ENCODE measurements around the gene CHRNG. TPM values are rescaled to one million over a fixed set of nuclear protein-coding genes. Genes with fewer than 3 reads are reported as not detected.

Gene CHRNG
- total RNA-seq, 4 donors from 2014 or later: 3.5 to 57.5 (median 24.6) TPM

DNA sequence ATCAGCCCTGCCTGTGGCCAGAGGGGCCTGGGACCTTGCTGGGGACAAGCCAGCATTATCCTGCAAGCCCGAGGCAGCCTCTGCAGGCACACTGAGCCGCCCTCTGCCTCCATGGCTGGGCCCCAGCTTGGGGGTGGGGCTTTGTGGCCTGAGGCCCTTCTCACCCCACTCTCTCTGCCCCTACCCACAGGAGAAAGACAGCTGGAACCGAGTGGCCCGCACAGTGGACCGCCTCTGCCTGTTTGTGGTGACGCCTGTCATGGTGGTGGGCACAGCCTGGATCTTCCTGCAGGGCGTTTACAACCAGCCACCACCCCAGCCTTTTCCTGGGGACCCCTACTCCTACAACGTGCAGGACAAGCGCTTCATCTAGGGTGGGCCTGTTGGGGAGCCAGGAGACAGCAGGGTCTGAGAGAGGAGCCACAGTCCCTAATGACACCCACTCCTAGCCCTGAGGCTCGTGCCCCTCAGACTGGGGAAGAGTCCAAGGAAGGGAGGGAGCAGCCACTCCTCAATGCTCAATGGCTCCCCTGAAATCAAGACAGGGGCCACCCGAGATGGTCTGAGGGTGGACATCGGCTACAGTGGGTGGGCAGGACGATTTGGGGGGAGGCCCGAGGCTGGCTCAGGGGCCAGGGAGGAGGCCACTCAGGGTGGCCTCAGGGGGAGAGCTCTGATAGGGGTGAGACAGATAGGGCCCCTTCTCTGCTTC is 4.4 kb upstream of the CHRNG start:
- peaks cover 24 to 37% of the 10 kb centered on the region in 2 donors for H3K4me1 ChIP-seq
- peak in 1 of 2 donors; percentile 16 for DNase-seq
- in situ Hi-C loops (cut with MboI; ENCODE audit: low sequenced_read_pairs in 4 of 4): no loop called here
- TF ChIP-seq, protein P1, sequence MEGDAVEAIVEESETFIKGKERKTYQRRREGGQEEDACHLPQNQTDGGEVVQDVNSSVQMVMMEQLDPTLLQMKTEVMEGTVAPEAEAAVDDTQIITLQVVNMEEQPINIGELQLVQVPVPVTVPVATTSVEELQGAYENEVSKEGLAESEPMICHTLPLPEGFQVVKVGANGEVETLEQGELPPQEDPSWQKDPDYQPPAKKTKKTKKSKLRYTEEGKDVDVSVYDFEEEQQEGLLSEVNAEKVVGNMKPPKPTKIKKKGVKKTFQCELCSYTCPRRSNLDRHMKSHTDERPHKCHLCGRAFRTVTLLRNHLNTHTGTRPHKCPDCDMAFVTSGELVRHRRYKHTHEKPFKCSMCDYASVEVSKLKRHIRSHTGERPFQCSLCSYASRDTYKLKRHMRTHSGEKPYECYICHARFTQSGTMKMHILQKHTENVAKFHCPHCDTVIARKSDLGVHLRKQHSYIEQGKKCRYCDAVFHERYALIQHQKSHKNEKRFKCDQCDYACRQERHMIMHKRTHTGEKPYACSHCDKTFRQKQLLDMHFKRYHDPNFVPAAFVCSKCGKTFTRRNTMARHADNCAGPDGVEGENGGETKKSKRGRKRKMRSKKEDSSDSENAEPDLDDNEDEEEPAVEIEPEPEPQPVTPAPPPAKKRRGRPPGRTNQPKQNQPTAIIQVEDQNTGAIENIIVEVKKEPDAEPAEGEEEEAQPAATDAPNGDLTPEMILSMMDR (IDR thresholded peaks at IDR 0.05 in 4 of 5, conservative IDR thresholded peaks at IDR 0.05 in 1 of 5): no peak
- no peak for TF ChIP-seq POLR2A (IDR thresholded peaks at IDR 0.05)
- no peaks in the 10 kb centered on the region for H3K9me3 ChIP-seq
- H3K36me3 ChIP-seq: peaks cover 0 to 10% of the 10 kb centered on the region in 2 donors
- intact Hi-C loops (cut with DNase I; ENCODE audit: low total_unique reads): no loop called here
- H3K27me3 ChIP-seq: no peaks in the 10 kb centered on the region
- no peak overlapping the region for H3K27ac ChIP-seq
- ATAC-seq: no peak
- no peak overlapping the region for H3K4me3 ChIP-seq

DNA sequence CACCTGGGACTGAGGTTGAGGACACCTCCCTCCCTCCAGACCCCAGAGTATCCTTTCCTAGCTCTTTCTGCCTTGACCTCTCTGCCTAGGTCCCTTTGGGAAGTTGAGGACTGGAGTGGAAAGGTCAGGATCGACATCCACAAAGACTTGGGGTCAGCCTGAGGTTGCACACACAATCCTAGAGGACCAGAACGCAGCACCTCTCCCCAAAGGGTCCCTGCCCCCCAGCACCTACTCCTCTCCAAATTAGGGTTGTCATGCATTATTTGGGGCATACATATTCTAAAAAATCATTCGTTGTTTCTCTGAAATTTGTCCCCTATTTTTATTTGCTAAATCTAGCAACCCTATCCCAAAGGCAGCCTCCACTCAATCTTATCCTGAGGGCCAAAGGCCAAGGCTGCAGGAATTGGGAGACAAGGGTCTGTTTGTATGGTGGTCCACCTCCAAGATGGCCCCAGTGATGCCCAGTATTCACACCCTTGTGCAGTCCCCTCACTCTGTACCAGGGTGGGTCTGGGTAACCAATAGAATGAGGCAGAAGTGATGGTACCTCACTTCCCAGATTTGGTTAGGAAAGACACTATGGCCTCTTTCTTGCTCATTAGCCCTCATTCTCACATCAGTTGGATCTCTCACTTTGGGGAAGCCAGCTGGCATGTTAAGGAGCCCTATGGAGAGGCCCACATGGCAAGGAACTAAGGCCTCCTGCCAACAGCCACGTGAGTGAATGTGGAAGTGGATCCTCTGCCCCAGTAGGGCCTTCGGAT is 3.5 kb upstream of the CHRNG start:
- no peak overlapping the region for H3K4me3 ChIP-seq
- peaks cover 26 to 34% of the 10 kb centered on the region in 2 donors for H3K4me1 ChIP-seq
- intact Hi-C loops (cut with DNase I; ENCODE audit: low total_unique reads) (no loop called here), in situ Hi-C loops (cut with MboI; ENCODE audit: low sequenced_read_pairs in 4 of 4) (no loop called here)
- no peaks in the 10 kb centered on the region for H3K27me3 ChIP-seq
- H3K27ac ChIP-seq: peak overlapping the region in 2 of 4 donors; percentile 87 to 88
- H3K9me3 ChIP-seq: no peaks in the 10 kb centered on the region
- DNase-seq (no peak), ATAC-seq (no peak)
- H3K36me3 ChIP-seq: peaks cover 0 to 10% of the 10 kb centered on the region in 2 donors
- TF ChIP-seq, protein P1 (IDR thresholded peaks at IDR 0.05 in 4 of 5, conservative IDR thresholded peaks at IDR 0.05 in 1 of 5): no peak
- TF ChIP-seq POLR2A (IDR thresholded peaks at IDR 0.05): no peak

DNA sequence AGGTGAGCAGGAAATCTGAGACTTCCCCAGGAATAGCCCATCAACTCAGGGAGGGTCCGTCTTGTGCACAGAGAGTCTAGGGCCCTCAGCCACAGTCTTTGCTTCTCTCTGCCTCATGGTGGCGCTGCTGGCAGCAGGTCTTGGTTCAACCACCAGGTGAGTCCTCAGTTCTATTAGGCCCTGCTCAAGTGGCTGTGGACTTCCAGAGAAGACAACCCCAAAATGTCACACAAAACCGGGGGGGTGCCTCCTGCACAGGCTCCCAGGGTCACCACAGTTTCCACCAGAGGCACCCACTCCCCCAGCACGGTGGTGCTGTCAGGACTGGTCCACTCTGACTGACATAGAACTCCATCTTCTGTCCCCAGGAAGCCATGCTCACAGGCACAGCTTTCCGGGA is 2.4 kb upstream of the CHRNG start:
- in situ Hi-C loops (cut with MboI; ENCODE audit: low sequenced_read_pairs in 4 of 4): no loop called here
- intact Hi-C loops (cut with DNase I; ENCODE audit: low total_unique reads): no loop called here
- no peaks in the 10 kb centered on the region for H3K9me3 ChIP-seq
- no peak for TF ChIP-seq POLR2A (IDR thresholded peaks at IDR 0.05)
- TF ChIP-seq, protein P1 (IDR thresholded peaks at IDR 0.05 in 4 of 5, conservative IDR thresholded peaks at IDR 0.05 in 1 of 5): peak; percentile 30 to 57 (median 43)
- H3K4me3 ChIP-seq: no peak overlapping the region
- peaks cover 0 to 10% of the 10 kb centered on the region in 2 donors for H3K36me3 ChIP-seq
- DNase-seq (peak in 1 of 2 donors; percentile 72), ATAC-seq (peak; percentile 50 to 60)
- no peaks in the 10 kb centered on the region for H3K27me3 ChIP-seq
- H3K4me1 ChIP-seq: peaks cover 26 to 40% of the 10 kb centered on the region in 2 donors
- H3K27ac ChIP-seq: peak overlapping the region; percentile 63 to 88 (median 78)

DNA sequence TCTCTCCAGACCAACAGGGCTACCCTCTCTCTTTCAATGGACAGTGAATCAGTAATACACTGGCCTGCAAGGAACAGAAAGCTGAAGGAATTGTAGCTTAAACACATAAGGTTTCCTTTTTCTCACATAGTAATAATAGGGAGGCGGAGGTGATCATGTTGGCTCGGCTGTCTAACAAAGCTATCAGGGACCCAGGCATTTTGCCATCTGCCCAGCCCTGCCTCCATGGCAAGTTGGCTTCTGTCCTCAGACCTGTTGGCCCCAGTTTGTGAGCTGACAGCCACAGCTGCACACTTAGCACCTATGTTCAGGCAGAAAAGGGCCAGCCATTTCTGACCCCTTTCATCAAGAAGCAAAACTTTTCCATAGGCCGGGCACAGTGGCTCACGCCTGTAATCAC is 2.0 kb upstream of the CHRNG start:
- TF ChIP-seq POLR2A (IDR thresholded peaks at IDR 0.05): no peak
- TF ChIP-seq, protein P1 (IDR thresholded peaks at IDR 0.05 in 4 of 5, conservative IDR thresholded peaks at IDR 0.05 in 1 of 5): no peak
- in situ Hi-C loops (cut with MboI; ENCODE audit: low sequenced_read_pairs in 4 of 4) (no loop called here), intact Hi-C loops (cut with DNase I; ENCODE audit: low total_unique reads) (no loop called here)
- H3K4me3 ChIP-seq: no peak overlapping the region
- H3K4me1 ChIP-seq: peaks cover 26 to 44% of the 10 kb centered on the region in 2 donors
- ATAC-seq: peak; percentile 60 to 66
- H3K27ac ChIP-seq: peak overlapping the region; percentile 63 to 88 (median 78)
- no peaks in the 10 kb centered on the region for H3K27me3 ChIP-seq
- H3K9me3 ChIP-seq: no peaks in the 10 kb centered on the region
- peaks cover 0 to 10% of the 10 kb centered on the region in 2 donors for H3K36me3 ChIP-seq
- peak; percentile 58 to 82 for DNase-seq

Measured in gastrocnemius medialis (tissue), 4 donors.